NB4 (cell line): ENCODE measurements around the gene STAM.

ENCODE experiments used
- CTCF ChIP-seq: IDR thresholded peaks from one replicate; pipeline ENCODE4 v1.5.1; 2012; ENCODE audit warnings: low read depth, low read length
- MYC ChIP-seq: IDR thresholded peaks from 2 replicates; pipeline ENCODE4 v1.6.1; 2011; ENCODE audit warnings: low read depth, low read length
- POLR2A ChIP-seq: IDR thresholded peaks from 2 replicates; pipeline ENCODE4 v1.6.1; 2011; ENCODE audit warnings: mild to moderate bottlenecking; ENCODE audit not compliant: insufficient read length; ENCODE audit errors: extremely low read depth
- TF ChIP-seq, protein P1 (sequence below): IDR thresholded peaks from 2 replicates; pipeline ENCODE4 v1.6.1; 2011; ENCODE audit warnings: low read depth, low read length

GRCh38 chr10:17599089-17599488 lies 44.9 kb upstream of the STAM start:
- TF ChIP-seq POLR2A (no peak), MYC (no peak), CTCF (no peak)
- TF ChIP-seq, protein P1, sequence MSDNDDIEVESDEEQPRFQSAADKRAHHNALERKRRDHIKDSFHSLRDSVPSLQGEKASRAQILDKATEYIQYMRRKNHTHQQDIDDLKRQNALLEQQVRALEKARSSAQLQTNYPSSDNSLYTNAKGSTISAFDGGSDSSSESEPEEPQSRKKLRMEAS = no peak
